GM23338 (cell line): ENCODE data around the gene KRTCAP2. TPM values are rescaled to one million over a fixed set of nuclear protein-coding genes. Genes with fewer than 3 reads are reported as not detected.

Source experiments
- ATAC-seq: fragments of 200-7000 bp; cut with Tn5 transposase; 3 replicates; pipeline ENCODE4 v1.9.1; 2020
- DNase-seq: peaks from one replicate; pipeline ENCODE4 v3.0.0-alpha.2; 2015; ENCODE audit warnings: low spot score
- H2AFZ ChIP-seq: fragments of 200-600 bp; sonication (generic); 2 replicates; pipeline ENCODE4 v1.8.0; 2016; ENCODE audit warnings: antibody characterized with exemption, mild to moderate bottlenecking, moderate library complexity
- H3F3A ChIP-seq: fragments of 200-600 bp; sonication (generic); replicated peaks from 2 replicates; pipeline ENCODE4 v1.8.0; 2017; ENCODE audit warnings: antibody characterized with exemption, mixed run types, low read depth
- H3K27ac ChIP-seq: fragments of 200-600 bp; sonication (generic); 2 replicates; pipeline ENCODE4 v1.6.1; 2016; ENCODE audit warnings: low read depth
- H3K27me3 ChIP-seq: fragments of 200-600 bp; sonication (generic); 2 replicates; pipeline ENCODE4 v1.8.0; 2016; ENCODE audit warnings: mild to moderate bottlenecking, mixed run types, moderate library complexity; ENCODE audit not compliant: insufficient read depth
- H3K36me3 ChIP-seq: fragments of 200-600 bp; sonication (generic); 2 replicates; pipeline ENCODE4 v1.8.0; 2016; ENCODE audit warnings: mild to moderate bottlenecking; ENCODE audit not compliant: insufficient read depth
- H3K4me1 ChIP-seq: fragments of 200-600 bp; sonication (generic); 2 replicates; pipeline ENCODE4 v1.8.0; 2016; ENCODE audit warnings: mild to moderate bottlenecking, moderate library complexity; ENCODE audit not compliant: insufficient read depth
- H3K4me2 ChIP-seq: fragments of 200-600 bp; sonication (generic); 2 replicates; pipeline ENCODE4 v1.7.1; 2017; ENCODE audit warnings: mixed run types
- H3K4me3 ChIP-seq: fragments of 200-600 bp; sonication (generic); 2 replicates; pipeline ENCODE4 v1.6.1; 2016; ENCODE audit warnings: mixed run types
- H3K79me2 ChIP-seq: fragments of 200-600 bp; sonication (generic); replicated peaks from 2 replicates; pipeline ENCODE4 v1.8.0; 2017; ENCODE audit warnings: mild to moderate bottlenecking; ENCODE audit not compliant: insufficient read depth
- H3K9me2 ChIP-seq: fragments of 200-600 bp; sonication (generic); 2 replicates; pipeline ENCODE4 v1.8.0; 2017; ENCODE audit not compliant: insufficient read depth
- H4K20me1 ChIP-seq: fragments of 200-600 bp; sonication (generic); replicated peaks from 2 replicates; pipeline ENCODE4 v1.8.0; 2017; ENCODE audit warnings: mild to moderate bottlenecking; ENCODE audit not compliant: insufficient read depth
- H3K27ac Mint-ChIP-seq: 2 replicates; pipeline ENCODE4 v1.8.0; 2020; ENCODE audit warnings: inconsistent platforms, mild to moderate bottlenecking, moderate library complexity, mixed read lengths
- H3K27me3 Mint-ChIP-seq: 3 replicates; pipeline ENCODE4 v1.8.0; 2022; ENCODE audit warnings: low read depth, mild to moderate bottlenecking, moderate library complexity, mixed read lengths, inconsistent platforms; ENCODE audit not compliant: insufficient read depth, poor library complexity
- H3K36me3 Mint-ChIP-seq: 3 replicates; pipeline ENCODE4 v1.8.0; 2021; ENCODE audit warnings: low read depth, mild to moderate bottlenecking, inconsistent platforms, moderate library complexity, mixed read lengths
- H3K4me1 Mint-ChIP-seq: 3 replicates; pipeline ENCODE4 v1.8.0; 2020; ENCODE audit warnings: mild to moderate bottlenecking, inconsistent platforms, mixed read lengths
- H3K4me3 Mint-ChIP-seq: 3 replicates; pipeline ENCODE4 v1.8.0; 2021; ENCODE audit warnings: moderate library complexity, mild to moderate bottlenecking, inconsistent platforms, mixed read lengths
- H3K9me3 Mint-ChIP-seq: 3 replicates; pipeline ENCODE4 v1.8.0; 2020; ENCODE audit warnings: moderate library complexity, mild to moderate bottlenecking, inconsistent platforms, mixed read lengths
- CREB1 ChIP-seq: fragments of 250-450 bp; sonication (Bioruptor Pico); IDR thresholded peaks from 2 replicates; pipeline ENCODE4 v1.5.0; 2020; ENCODE audit warnings: low read depth, mild to moderate bottlenecking, moderate library complexity
- CTCF ChIP-seq, 2 experiments: fragments of 200-600 bp in 1 of 2; sonication (generic) in 1 of 2; conservative IDR thresholded peaks; 2 replicates each; pipeline versions ENCODE4 v1.5.1 to v1.6.1; 2016 to 2017; ENCODE audit warnings: antibody characterized with exemption in 2 of 2, low read depth in 2 of 2, mild to moderate bottlenecking in 2 of 2, moderate library complexity in 1 of 2
- ETS1 ChIP-seq: IDR thresholded peaks from 2 replicates; pipeline ENCODE4 v1.6.1; 2016; ENCODE audit warnings: antibody characterized with exemption
- EZH2 ChIP-seq: fragments of 200-600 bp; sonication (generic); IDR thresholded peaks from one replicate; pipeline ENCODE4 v1.8.0; 2017; ENCODE audit warnings: antibody characterized with exemption, mild to moderate bottlenecking, low read depth; ENCODE audit not compliant: unreplicated experiment
- NANOG ChIP-seq: IDR thresholded peaks from 2 replicates; pipeline ENCODE4 v1.6.1; 2016; ENCODE audit warnings: antibody characterized with exemption, borderline replicate concordance
- POLR2AphosphoS5 ChIP-seq: IDR thresholded peaks from 2 replicates; pipeline ENCODE4 v1.6.1; 2016; ENCODE audit warnings: antibody characterized with exemption, low read depth
- ZNF114 ChIP-seq: fragments of 250-450 bp; sonication (Bioruptor Pico); IDR thresholded peaks from 2 replicates; pipeline ENCODE4 v1.5.0; 2020; ENCODE audit warnings: mild to moderate bottlenecking, moderate library complexity
- polyA plus RNA-seq: library from polyadenylated mRNA; unstranded; fragments of >200 nt; fragmentation: Nextera tagmentation; extraction: Ambion mirVana; gene quantifications from 2 replicates; pipeline ENCODE4 v1.2.1, GENCODE V29; 2016
- total RNA-seq: library from RNA; depleted of rRNA; stranded (reverse); fragments of >200 nt; shearing (Covaris generic); gene quantifications from 2 replicates; pipeline ENCODE4 v1.2.3, GENCODE V29; 2014

Gene KRTCAP2
- total and polyA plus RNA-seq, 2 experiments from 2014 or later, result 106 to 579 TPM

DNA sequence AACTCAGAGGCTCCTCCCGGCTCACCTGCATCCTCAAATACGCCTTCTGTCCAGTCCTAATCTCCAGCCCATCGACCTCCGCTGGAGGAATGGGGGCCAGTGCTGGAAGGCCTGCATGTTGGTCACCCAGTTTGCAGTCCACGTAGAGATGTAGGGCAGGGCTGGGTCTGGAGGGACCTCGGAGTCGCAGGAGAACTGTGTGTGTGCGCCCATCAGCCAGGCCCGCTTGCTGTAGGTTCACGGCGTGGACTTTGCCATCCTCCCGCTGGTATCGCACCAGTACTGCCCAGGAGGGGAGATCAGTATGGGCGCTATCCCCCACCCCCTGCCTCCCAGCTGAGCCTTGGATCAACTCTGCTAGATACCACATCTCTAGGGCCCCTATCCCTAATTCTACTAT is 31.9 kb upstream of the KRTCAP2 start:
- no peak overlapping the region for H3K27ac Mint-ChIP-seq
- Histone ChIP-seq H3K27ac (no peak overlapping the region), H2AFZ (no peak overlapping the region), H3F3A (peaks cover 49% of the 10 kb centered on the region), H3K4me1 (peaks cover 19% of the 10 kb centered on the region), H4K20me1 (peaks cover 18% of the 10 kb centered on the region), H3K4me3 (no peak overlapping the region), H3K36me3 (peaks cover 20% of the 10 kb centered on the region), H3K79me2 (0 out of 2 replicates have a peak, but pooled peaks cover 7% of the 10 kb centered on the region), H3K4me2 (no peak overlapping the region), H3K9me2 (no peaks in the 10 kb centered on the region), H3K27me3 (peaks cover 6% of the 10 kb centered on the region; the same call in 1 of the 2 replicates)
- DNase-seq (no peak), ATAC-seq (no peak)
- H3K4me3 Mint-ChIP-seq, result no peak overlapping the region
- no peaks in the 10 kb centered on the region; the same call in 2 of the 3 replicates for H3K9me3 Mint-ChIP-seq
- TF ChIP-seq CREB1 (CRISPR knock-in tag), result no peak
- peak; percentile 52 for TF ChIP-seq POLR2AphosphoS5
- peaks cover 46% of the 10 kb centered on the region for H3K36me3 Mint-ChIP-seq
- H3K27me3 Mint-ChIP-seq, result peaks cover 56% of the 10 kb centered on the region
- H3K4me1 Mint-ChIP-seq, result peaks cover 32% of the 10 kb centered on the region

GRCh38 chr1:155202731-155203515 is 29.8 kb upstream of the KRTCAP2 start:
- no peaks in the 10 kb centered on the region for H3K9me3 Mint-ChIP-seq
- H3K4me1 Mint-ChIP-seq, result peaks cover 27% of the 10 kb centered on the region
- Histone ChIP-seq H3K79me2 (peaks cover 3% of the 10 kb centered on the region; the same call in 1 of the 2 replicates), H3K27me3 (peaks cover 6% of the 10 kb centered on the region; the same call in 1 of the 2 replicates), H3K4me3 (no peak overlapping the region), H3F3A (peaks cover 55% of the 10 kb centered on the region), H3K36me3 (peaks cover 40% of the 10 kb centered on the region), H4K20me1 (peaks cover 33% of the 10 kb centered on the region), H3K4me1 (peaks cover 11% of the 10 kb centered on the region), H2AFZ (no peak overlapping the region), H3K27ac (no peak overlapping the region), H3K9me2 (no peaks in the 10 kb centered on the region), H3K4me2 (no peak overlapping the region)
- H3K36me3 Mint-ChIP-seq, result peaks cover 67% of the 10 kb centered on the region
- H3K4me3 Mint-ChIP-seq, result no peak overlapping the region; the same call in 2 of the 3 replicates
- no peak for TF ChIP-seq CREB1 (CRISPR knock-in tag)
- H3K27ac Mint-ChIP-seq, result no peak overlapping the region
- H3K27me3 Mint-ChIP-seq, result peaks cover 60% of the 10 kb centered on the region
- DNase-seq (no peak), ATAC-seq (no peak)

DNA sequence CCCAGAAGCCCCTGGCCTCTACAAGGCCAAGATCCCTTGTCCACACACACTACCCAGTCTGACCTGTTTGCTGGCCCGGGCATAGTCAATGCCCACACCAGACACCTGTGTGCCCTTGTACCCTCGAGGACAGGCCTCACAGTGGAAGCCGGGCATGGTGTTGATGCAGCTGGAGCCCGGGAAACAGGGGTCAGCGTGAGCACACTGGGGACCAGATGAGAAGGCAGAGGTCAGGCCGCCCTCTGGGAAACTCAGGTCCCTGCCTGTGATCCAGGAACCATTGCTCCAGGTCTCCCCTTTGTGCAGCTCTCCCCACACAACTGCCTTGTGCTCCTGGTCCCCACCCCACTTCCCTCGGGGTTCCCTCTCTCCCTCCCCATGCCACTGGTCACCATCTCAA is 29.1 kb upstream of the KRTCAP2 start:
- DNase-seq (no peak), ATAC-seq (no peak)
- Histone ChIP-seq H3K4me3 (no peak overlapping the region), H3K4me1 (peaks cover 9% of the 10 kb centered on the region), H4K20me1 (peaks cover 39% of the 10 kb centered on the region), H3F3A (peaks cover 63% of the 10 kb centered on the region), H3K27ac (no peak overlapping the region), H3K9me2 (no peaks in the 10 kb centered on the region), H3K4me2 (no peak overlapping the region), H2AFZ (no peak overlapping the region), H3K79me2 (peaks cover 11% of the 10 kb centered on the region), H3K27me3 (no peaks in the 10 kb centered on the region; the same call in 1 of the 2 replicates), H3K36me3 (peaks cover 47% of the 10 kb centered on the region)
- Mint-ChIP-seq H3K36me3 (peaks cover 74% of the 10 kb centered on the region), H3K4me3 (no peak overlapping the region; the same call in 2 of the 3 replicates), H3K27ac (no peak overlapping the region), H3K4me1 (peaks cover 29% of the 10 kb centered on the region), H3K9me3 (no peaks in the 10 kb centered on the region), H3K27me3 (peaks cover 58% of the 10 kb centered on the region)
- no peak for TF ChIP-seq ZNF114

DNA sequence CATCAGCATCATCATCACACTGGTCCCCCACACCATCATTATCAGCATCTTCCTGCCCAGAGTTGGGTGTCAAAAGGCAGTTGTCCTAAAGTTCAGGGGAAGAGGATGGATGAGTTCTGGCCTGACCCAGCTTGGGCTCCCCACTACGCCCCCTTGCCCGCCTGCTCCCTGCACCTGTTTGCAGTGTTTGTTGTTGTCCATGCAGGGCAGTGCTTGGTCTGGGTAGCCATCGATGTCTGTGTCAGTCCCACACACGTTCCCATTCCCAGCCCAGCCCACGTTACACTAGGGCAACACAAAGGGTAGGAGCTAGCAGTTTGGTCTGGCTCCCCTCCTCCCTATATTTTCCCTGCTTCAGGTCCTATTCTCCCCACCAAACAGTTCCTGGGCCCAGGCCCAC is 27.8 kb upstream of the KRTCAP2 start:
- no peaks in the 10 kb centered on the region for H3K9me3 Mint-ChIP-seq
- Histone ChIP-seq H3K36me3 (peaks cover 52% of the 10 kb centered on the region), H4K20me1 (peaks cover 39% of the 10 kb centered on the region), H3K9me2 (no peaks in the 10 kb centered on the region), H3K4me1 (peaks cover 14% of the 10 kb centered on the region), H3K79me2 (peaks cover 21% of the 10 kb centered on the region), H3K4me2 (no peak overlapping the region), H2AFZ (no peak overlapping the region), H3K27me3 (no peaks in the 10 kb centered on the region), H3K27ac (no peak overlapping the region), H3K4me3 (no peak overlapping the region), H3F3A (peaks cover 63% of the 10 kb centered on the region)
- H3K4me1 Mint-ChIP-seq, result peaks cover 29% of the 10 kb centered on the region
- H3K27me3 Mint-ChIP-seq, result peaks cover 55% of the 10 kb centered on the region
- H3K27ac Mint-ChIP-seq, result no peak overlapping the region
- ATAC-seq (no peak), DNase-seq (no peak)
- H3K4me3 Mint-ChIP-seq, result no peak overlapping the region; the same call in 2 of the 3 replicates
- peaks cover 86% of the 10 kb centered on the region for H3K36me3 Mint-ChIP-seq
- TF ChIP-seq ZNF114 (no peak), NANOG (no peak), EZH2 (no peak), POLR2AphosphoS5 (no peak), CTCF (conservative IDR thresholded peaks at IDR 0.05; ENCODE audit: low read depth in 2 of 2) (no peak), ETS1 (no peak), CREB1 (CRISPR knock-in tag) (no peak)
